C4-2B (cell line): ENCODE measurements around the gene EFCAB13.
"Not testable (repeated sequence)": the region's sequence is repeated elsewhere in the genome, so short reads cannot be mapped to it uniquely, and the experiment has no call there.

Source experiments
- H3K27ac ChIP-seq: fragments of 450-650 bp; 2 replicates; pipeline ENCODE4 v1.5.1; 2017
- CTCF ChIP-seq: fragments of 450-650 bp; conservative IDR thresholded peaks from 2 replicates; pipeline ENCODE4 v1.5.1; 2017; ENCODE audit warnings: mild to moderate bottlenecking
- ZFX ChIP-seq: fragments of 450-650 bp; IDR thresholded peaks from 2 replicates; pipeline ENCODE4 v1.6.1; 2017

Gene EFCAB13

GRCh38 chr17:47413872-47414271 is 90.1 kb downstream of the EFCAB13 start:
- no peak for TF ChIP-seq CTCF
- TF ChIP-seq ZFX, result no peak
- no peak overlapping the region for H3K27ac ChIP-seq

- TF ChIP-seq ZFX, result no peak
- no peak for TF ChIP-seq CTCF
- H3K27ac ChIP-seq, result no peak overlapping the region
Measured at GRCh38 chr17:47414612-47415011, 90.9 kb downstream of the EFCAB13 start.

DNA sequence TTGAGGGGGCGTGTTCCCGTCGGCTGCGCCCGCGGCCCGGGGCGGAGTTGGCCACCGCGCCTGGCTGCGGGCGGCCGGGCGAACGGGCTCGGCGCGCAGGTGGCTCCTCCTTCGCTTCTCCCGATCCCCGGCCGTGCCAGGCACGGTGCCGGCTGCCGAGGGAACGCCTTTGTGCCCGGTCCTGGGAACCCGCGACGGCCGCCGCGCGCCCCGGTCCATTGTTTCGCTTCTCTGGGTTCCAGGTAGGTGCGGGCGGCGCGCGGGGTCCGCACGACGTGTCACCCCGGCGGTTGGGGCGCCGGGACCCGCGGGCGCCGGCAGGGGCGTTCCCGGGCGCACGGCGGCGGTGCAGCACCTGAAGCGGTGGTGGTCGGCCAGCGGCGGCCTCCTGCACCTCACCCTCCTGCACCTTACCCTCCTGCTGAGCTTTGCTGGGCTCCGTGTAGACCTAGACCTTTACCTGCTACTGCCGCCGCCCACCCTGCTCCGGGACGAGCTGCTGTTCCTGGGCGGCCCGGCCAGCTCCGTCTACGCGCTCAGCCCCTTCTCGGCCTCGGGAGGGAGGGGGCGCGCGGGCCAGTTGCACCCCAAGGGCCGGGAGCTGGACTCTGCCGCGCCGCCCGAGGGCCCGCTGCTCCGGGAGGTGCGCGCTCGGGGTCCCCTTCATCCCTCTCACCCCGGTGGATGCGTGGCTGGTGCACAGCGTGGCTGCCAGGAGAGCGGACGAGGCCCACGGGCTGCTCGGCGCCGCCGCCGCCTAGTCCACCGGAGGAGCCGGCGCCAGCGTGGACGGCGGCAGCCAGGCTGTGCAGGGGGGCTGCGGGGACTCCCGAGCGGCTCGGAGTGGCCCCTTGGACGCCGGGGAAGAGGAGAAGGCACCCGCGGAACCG is 99.9 kb downstream of the EFCAB13 start:
- peak overlapping the region; percentile 17; the same call in 1 of the 2 replicates for H3K27ac ChIP-seq
- TF ChIP-seq CTCF (no peak), ZFX (no peak)

- H3K27ac ChIP-seq, result not testable (repeated sequence)
Measured at GRCh38 chr17:47425233-47425632, 101.5 kb downstream of the EFCAB13 start.

DNA sequence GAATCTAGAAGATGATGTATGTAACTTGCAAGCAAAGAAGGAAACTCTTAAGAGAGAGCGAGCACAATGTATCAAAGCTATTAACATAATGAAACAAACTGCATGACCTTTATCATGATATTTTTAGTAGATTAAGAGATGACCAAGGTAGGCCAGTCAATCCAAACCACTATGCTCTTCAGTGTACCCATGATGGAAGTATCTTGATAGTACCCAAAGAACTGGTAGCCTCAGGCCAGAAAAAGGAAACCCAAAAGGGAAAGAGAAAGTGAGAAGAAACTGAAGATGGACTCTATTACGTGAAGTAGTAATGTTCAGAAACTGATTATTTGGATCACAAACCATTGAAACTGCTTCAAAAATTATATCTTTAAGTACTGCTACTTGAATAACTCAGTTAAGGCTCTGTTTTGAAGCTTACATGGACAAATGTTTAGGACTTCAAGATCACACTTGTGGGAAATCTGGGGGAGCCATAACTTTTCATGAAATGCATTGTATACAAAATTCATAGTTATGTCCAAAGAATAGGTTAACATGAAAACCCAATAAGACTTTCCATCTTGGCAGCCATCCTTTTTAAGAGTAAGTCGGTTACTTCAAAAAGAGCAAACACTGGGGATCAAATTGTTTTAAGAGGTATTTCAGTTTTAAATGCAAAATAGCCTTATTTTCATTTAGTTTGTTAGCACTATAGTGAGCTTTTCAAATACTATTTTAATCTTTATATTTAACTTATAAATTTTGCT is 102.3 kb downstream of the EFCAB13 start:
- H3K27ac ChIP-seq, result not testable (repeated sequence)

- no peak for TF ChIP-seq CTCF
- TF ChIP-seq ZFX, result no peak
- no peak overlapping the region for H3K27ac ChIP-seq
Measured at GRCh38 chr17:47427985-47428384, 104.2 kb downstream of the EFCAB13 start.

DNA sequence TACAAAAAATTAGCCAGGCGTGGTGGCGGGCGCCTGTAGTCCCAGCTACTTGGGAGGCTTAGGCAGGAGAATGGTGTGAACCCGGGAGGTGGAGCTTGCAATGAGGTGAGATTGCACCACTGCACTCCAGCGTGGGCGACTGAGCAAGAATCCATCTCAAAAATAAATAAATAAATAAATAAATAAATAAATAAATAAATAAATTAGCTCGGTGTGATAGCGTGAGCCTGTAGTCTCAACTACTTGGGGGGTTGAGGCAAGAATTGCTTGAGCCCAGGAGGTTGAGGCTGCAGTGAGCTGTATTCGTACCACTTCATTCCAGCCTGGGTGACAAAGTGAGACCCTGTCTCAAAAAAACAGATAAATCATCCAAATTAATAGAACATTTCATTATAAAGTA is 108.5 kb downstream of the EFCAB13 start:
- not testable (repeated sequence) for H3K27ac ChIP-seq

DNA sequence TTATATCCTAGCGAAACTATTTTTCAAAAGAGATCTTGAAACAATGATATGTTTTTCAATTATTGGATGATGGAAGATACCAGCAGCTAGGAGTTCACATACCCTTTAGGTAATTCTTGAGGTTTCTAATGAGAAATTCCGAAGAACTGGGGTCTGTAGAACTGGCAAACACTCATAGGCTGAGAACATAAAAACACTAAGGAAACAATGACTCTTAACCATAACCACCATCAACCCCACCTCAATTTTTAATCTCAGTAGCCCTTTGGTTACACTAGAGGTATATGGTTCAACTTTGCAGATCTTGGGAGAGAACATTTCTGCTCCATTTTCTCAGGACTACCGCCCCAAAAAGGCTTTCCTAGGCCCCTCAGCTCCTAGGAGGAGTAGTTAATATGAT is 141.4 kb downstream of the EFCAB13 start:
- no peak for TF ChIP-seq CTCF
- TF ChIP-seq ZFX, result no peak
- H3K27ac ChIP-seq, result no peak overlapping the region

- H3K27ac ChIP-seq, result not testable (repeated sequence)
Measured at GRCh38 chr17:47466976-47467375, 143.2 kb downstream of the EFCAB13 start.
